HG02798 (cell line): ENCODE measurements around the gene DOCK1.
"Not testable (repeated sequence)": the region's sequence is repeated elsewhere in the genome, so short reads cannot be mapped to it uniquely, and the experiment has no call there.

Experiments used
- ATAC-seq: cut with Tn5 transposase; IDR thresholded peaks from one replicate; pipeline ENCODE4 v1.9.1; 2021; ENCODE audit warnings: mild to moderate bottlenecking; ENCODE audit not compliant: unreplicated experiment, poor library complexity

Gene DOCK1

DNA sequence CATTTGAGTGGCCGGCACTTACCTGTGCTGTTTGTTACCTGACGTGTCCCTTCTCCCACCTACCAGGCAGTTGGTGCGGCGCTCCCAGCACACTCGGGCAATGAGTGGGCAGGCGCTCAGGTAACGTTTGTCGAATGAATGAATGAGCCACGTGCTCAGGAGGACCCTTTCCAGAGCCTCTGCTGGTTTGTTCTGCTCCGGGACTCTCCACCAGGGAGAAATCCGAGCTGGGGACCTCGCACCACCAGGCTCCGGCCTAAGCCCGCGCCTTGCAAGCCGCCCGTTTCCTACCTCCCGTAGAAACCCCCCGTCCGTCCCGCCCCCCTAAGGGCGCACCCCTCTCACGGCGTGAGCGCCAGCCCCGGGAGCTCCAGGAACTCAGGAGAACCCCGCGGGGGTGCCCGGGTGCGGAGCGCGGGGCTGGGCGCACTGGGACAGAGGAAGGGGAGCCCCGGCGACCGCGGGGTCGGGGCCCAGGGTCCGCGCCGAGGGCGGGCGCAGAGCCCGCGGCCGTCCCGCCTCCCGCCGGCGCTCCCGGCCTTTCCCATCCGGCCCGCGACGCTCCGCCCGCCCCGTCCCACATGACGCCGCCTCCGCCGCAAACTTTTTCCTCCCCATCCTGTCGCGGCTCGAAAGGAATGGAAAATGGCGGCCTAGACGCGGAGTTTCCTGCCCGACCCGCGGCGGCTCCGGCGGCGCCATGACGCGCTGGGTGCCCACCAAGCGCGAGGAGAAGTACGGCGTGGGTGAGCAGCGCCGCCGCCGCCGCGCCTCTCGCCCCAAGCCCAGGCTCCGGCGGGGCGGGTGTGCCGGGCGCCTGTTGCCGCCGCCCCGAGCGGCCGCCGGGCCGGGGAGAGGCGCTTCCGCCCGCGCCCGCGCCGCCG is at the start of gene DOCK1:
Gene DOCK1 (plus strand): TSS at position 611 of the 884 bp plus-strand sequence. CDS start 90 bp downstream, at position 701.
- ATAC-seq: no peak

DNA sequence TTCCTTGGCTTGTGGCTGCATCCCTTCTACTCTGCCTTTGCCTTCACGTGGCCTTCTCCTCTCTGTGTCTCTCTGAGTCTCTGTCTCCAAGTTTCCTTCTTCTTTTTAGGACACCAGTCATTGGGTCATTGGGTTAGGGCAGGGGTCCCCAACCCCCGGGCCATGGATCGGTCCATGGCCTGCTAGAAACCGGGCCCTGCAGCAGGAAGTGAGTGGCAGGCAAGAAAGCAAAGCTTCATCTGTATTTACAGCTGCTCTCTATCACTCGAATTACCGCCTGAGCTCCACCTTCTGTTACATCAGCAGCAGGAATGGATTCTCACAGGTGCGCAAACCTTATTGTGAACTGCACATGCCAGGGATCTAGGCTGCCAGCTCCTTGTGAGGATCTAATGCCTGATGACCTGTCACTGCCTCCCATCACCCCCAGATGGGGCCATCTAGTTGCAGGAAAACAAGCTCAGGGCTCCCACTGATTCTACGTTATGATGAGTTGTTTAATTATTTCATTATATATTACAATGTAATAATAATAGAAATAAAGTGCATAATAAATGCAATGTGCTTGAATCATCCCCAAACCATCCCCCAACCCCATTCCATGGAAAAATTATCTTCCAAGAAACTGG is 47.9 kb upstream of the DOCK1 start:
- ATAC-seq: no peak

GRCh38 chr10:126867567-126868365 is 37.5 kb upstream of the DOCK1 start:
- no peak for ATAC-seq

DNA sequence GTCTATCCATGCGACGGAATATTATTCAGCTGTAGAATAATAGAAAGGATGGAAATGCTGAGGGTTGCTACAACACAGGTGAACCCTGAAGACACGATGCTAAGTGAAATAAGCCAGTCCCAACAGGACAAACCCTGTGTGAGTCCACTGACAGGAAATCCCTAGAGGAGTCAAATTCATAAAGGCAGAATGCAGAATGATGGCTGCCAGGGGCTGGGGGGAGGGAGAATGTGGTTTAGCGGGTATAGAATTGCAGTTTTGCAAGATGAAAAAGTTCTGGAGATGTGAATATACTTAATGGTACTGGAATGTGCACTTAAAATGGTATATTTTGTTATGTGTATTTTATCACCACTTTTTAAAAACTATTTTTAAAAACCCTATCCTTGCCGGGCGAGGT is 36.9 kb upstream of the DOCK1 start:
- ATAC-seq: no peak

- no peak for ATAC-seq
Measured at GRCh38 chr10:126872135-126872534, 33.1 kb upstream of the DOCK1 start.

- no peak for ATAC-seq
Measured at GRCh38 chr10:126872768-126873167, 32.5 kb upstream of the DOCK1 start.

DNA sequence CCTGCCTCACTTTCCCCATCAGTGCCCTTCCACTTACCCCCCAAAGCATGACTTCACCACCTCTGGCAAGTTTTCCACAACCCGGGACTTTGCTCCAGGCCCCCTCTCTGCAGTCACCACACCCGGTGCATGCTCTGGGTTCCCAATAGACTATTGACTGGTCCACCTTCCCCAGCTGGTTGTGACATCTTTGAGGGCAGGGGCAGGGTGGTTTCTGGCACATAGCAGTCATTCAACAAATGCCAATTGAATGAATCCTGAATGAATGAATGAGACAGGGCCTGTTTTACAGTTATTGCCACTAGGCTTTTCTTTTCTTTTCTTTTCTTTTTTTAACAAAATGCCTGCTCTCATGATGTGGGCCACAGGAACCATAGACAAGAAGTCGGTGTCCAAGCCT is 28.8 kb upstream of the DOCK1 start:
- ATAC-seq: no peak

DNA sequence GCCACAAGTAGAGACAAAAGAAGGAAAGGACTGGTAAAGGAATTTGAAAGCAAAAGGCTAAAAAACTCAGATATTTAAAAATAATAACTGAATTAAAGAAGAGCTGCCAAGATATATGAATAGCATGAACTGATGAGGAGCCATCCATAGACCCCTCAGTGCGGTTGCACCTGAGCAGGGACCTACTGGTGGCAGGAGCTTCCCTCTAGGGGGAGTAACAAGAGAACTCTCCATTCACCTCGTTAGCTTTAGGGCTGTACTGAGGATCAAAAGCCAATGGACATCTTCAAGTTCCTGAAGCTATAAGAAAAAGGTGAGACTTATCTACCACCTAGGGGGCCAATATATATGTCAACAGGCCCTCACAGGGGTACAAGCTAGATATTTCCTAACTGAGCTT is 27.8 kb upstream of the DOCK1 start:
- ATAC-seq: no peak

DNA sequence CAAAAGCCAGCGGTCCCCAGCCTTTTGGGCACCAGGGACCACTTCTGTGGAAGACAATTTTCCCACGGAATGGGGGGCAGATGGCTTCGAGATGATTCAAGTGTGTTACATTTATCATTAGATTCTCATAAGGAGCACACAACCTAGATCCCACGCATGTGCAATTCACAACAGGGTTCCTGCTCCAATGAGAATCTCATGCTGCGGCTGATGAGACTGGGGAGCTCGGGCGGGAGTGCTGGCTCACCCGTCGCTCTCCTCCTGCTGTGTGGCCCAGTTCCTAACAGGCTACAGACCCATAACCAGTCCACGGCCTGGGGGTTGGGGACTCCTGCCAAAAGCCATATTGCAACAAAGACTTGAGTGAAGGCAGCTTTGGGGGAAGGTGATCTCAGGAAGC is 26.6 kb upstream of the DOCK1 start:
- no peak for ATAC-seq

DNA sequence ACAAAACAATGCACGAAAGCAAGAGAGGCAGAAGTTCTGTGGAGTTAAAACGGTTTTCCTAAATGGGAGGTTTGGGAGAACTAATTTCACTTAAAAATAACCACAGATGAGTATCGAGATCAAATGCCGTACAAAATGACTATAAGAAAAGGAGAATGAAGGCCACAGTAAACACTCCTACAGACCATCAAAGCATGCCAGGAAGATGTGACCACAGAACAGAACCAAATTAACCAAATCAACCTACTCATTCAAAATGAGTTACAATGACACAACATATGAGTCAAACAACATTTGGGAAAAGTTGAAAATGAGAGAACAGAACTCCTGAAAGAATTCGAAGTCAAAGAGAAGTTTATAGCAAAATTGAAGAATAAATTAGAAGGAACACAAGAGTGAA is 24.3 kb upstream of the DOCK1 start:
- no peak for ATAC-seq

DNA sequence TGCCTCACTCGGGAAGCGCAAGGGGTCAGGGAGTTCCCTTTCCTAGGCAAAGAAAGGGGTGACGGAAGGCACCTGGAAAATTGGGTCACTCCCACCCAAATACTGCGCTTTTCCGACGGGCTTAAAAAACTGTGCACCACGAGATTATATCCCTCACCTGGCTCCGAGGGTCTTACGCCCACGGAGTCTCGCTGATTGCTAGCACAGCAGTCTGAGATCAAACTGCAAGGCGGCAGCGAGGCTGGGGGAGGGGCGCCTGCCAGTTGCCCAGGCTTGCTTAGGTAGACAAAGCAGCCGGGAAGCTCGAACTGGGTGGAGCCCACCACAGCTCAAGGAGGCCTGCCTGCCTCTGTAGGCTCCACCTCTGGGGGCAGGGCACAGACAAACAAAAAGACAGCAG is 23.2 kb upstream of the DOCK1 start:
- not testable (repeated sequence) for ATAC-seq

- not testable (repeated sequence) for ATAC-seq
Measured at GRCh38 chr10:126888436-126888835, 16.8 kb upstream of the DOCK1 start.

GRCh38 chr10:126889421-126889820 is 15.8 kb upstream of the DOCK1 start:
- ATAC-seq: no peak

GRCh38 chr10:126890797-126891196 is 14.4 kb upstream of the DOCK1 start:
- not testable (repeated sequence) for ATAC-seq

- ATAC-seq: no peak
Measured at GRCh38 chr10:126892226-126893175, 12.7 kb upstream of the DOCK1 start.

GRCh38 chr10:126893206-126893605 is 12.0 kb upstream of the DOCK1 start:
- no peak for ATAC-seq

- ATAC-seq: no peak
Measured at GRCh38 chr10:126893841-126894240, 11.4 kb upstream of the DOCK1 start.

DNA sequence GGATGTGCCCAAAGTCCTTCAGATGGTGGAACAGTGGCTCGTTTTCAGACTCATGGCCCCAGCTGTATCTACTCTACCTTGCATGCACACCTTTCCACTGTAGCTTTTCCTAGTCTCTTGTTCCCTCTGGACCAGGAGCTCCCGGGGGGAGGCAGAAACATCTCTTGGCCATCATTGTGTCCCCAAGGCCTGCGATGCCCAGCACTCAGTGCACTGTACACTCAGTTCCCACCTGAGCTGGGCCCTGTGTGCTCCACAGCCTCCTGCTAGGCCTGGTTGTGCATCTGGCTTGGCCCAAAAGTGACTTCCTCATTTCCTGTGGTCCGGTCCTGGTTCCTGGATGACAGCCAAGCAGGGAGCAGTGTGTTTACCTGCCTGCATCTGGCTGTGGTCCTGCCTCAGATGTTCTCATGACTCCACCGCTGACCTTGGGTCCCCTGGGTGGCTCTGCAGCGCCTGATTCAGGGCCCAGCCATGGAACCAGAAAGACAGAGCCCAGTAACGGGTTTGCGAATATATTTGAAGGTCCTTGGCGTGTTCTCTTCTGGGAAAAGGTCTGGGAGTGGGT is 9.9 kb upstream of the DOCK1 start:
- ATAC-seq: no peak

- no peak for ATAC-seq
Measured at GRCh38 chr10:126898460-126898859, 6.8 kb upstream of the DOCK1 start.
